Erythroblast (primary cell): ENCODE measurements around the gene SPAG9.

ENCODE experiments used
- GATA1 ChIP-seq: IDR thresholded peaks from 2 replicates; pipeline ENCODE4 v1.6.1; 2011; ENCODE audit warnings: low read depth, mild to moderate bottlenecking, control low read depth, low read length, moderate library complexity
- POLR2A ChIP-seq: IDR thresholded peaks from 2 replicates; pipeline ENCODE4 v1.6.1; 2011; ENCODE audit warnings: mild to moderate bottlenecking, low read length

DNA sequence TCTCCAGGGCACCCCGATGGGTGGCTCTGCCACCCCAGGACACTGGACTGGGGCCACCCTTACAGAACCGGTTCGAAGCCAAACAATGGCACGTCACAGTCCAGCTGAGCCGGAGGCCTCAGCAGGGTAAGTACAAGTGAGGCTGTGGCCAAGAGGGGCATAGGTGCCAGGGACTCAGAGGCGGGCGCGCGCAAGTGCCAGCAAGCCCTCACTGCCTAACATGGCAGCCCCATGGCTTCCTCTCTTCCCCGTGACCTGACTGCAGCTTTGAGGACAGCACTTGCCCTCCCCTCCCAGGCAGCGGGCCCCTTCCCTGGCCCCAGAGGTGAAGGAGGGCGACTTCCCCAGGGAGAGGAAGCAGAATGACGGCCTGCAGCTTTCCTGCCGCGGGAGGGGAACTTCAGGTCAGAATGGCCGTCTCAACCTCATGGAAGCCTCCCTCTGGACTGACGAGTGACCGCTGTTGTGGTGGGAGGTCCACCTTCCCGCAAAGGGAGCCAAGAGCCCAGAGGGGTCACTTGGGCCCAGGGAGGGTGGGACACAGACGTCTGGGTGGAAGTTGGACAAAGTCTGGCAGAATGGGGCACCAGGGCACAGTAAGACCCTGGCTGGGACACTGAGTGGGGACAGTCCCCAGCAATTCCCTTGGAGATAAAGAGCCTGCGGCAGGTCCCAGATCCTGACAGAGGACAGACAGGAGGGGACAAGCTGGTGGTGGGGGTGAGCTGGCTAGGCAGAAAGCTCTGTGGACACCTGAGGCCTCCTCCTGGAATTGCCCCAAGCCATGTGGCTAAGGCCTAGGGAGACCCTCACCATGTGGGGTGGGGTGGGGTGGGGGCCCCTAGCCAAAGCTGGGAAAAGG, 202.4 kb downstream of the SPAG9 start:
- no peak for TF ChIP-seq POLR2A
- no peak for TF ChIP-seq GATA1
